Stimulated activated CD4-positive, alpha-beta T cell treated with anti-CD3 and anti-CD28 coated beads, Interleukin-12 subunit alpha, Interleukin-12 subunit beta, amount 100 ng/mL, for 48 hours (primary cell): Measurements from ENCODE around the gene MYO15B.
A peak's percentile ranks its signal among the peaks of the same experiment; 100 is the strongest.

ENCODE experiments used
- DNase-seq, 3 donors: peaks; one replicate each; pipeline ENCODE4 v3.0.0-alpha.2; 2020; ENCODE audit warnings: low read depth in 2 of 3, low spot score in 1 of 3

The MYO15B gene

GRCh38 chr17:75622771-75623273, 35.2 kb downstream of the MYO15B start:
- DNase-seq, result no peak

GRCh38 chr17:75623386-75623785, 35.8 kb downstream of the MYO15B start:
- no peak for DNase-seq

GRCh38 chr17:75624021-75624420, 36.4 kb downstream of the MYO15B start:
- DNase-seq, result no peak

GRCh38 chr17:75624714-75625345, 37.2 kb downstream of the MYO15B start:
- DNase-seq, result no peak

- DNase-seq, result no peak
These were observed 38.4 kb downstream of the MYO15B start for GRCh38 chr17:75625813-75626486.

- no peak for DNase-seq
These were observed 39.0 kb downstream of the MYO15B start for GRCh38 chr17:75626496-75627038.

- DNase-seq, result no peak
These were observed 39.5 kb downstream of the MYO15B start for GRCh38 chr17:75627094-75627493.

- no peak for DNase-seq
These were observed 40.8 kb downstream of the MYO15B start for GRCh38 chr17:75628425-75628824.

GRCh38 chr17:75629157-75629556, 41.6 kb downstream of the MYO15B start:
- no peak for DNase-seq

GRCh38 chr17:75630071-75630917, 42.7 kb downstream of the MYO15B start:
- no peak for DNase-seq

- DNase-seq, result no peak
These were observed 43.8 kb downstream of the MYO15B start for GRCh38 chr17:75631353-75631752.

GRCh38 chr17:75632428-75632827, 44.8 kb downstream of the MYO15B start:
- DNase-seq, result no peak

GRCh38 chr17:75632863-75633485, 45.4 kb downstream of the MYO15B start, which contains the start of gene SMIM5:
SMIM5 (plus strand) TSS chr17:75633434; CDS start chr17:75640202, 6,768 bp downstream.
- DNase-seq, result peak; percentile 72 to 80 (median 79)

GRCh38 chr17:75633486-75634375, 46.1 kb downstream of the MYO15B start:
- peak; percentile 16 to 32 (median 28) for DNase-seq

- no peak for DNase-seq
These were observed 46.8 kb downstream of the MYO15B start for GRCh38 chr17:75634376-75634740.

- no peak for DNase-seq
These were observed 47.4 kb downstream of the MYO15B start for GRCh38 chr17:75634754-75635609.

GRCh38 chr17:75635610-75636202, 48.1 kb downstream of the MYO15B start:
- no peak for DNase-seq

GRCh38 chr17:75636381-75637142, 49.0 kb downstream of the MYO15B start:
- no peak for DNase-seq
